Measurements from ENCODE around the gene WDR7.

WDR7 gene

GRCh38 chr18:57060814-57061213 is 409.7 kb downstream of the WDR7 start:
- Histone ChIP-seq H4K5ac (ENCODE audit: low read length) (no peak overlapping the region), H3K23ac (ENCODE audit: low read length) (no peak overlapping the region), H3K4me2 (ENCODE audit: low read length) (no peak overlapping the region), H2AK5ac (ENCODE audit: low read length) (no peak overlapping the region), H2BK5ac (ENCODE audit: low read length) (no peak overlapping the region), H2BK120ac (ENCODE audit: low read depth, low read length) (no peak overlapping the region), H3K18ac (ENCODE audit: low read length) (no peak overlapping the region), H2BK15ac (replicated peaks; ENCODE audit: low read depth) (no peak overlapping the region), H3K9ac (ENCODE audit: low read length) (no peak overlapping the region), H4K8ac (ENCODE audit: low read depth, low read length) (no peak overlapping the region), H3K79me1 (ENCODE audit: low read length) (no peaks in the 10 kb centered on the region), H3K27ac (ENCODE audit: low read depth, low read length) (no peak overlapping the region), H3K4me1 (ENCODE audit: control insufficient read depth, low read depth, low read length) (peaks cover 2% of the 10 kb centered on the region), H3K4ac (ENCODE audit: low read depth, low read length) (no peak overlapping the region), H3K27me3 (ENCODE audit: insufficient read depth, low read length, poor library complexity) (no peaks in the 10 kb centered on the region), H3K79me2 (ENCODE audit: control insufficient read depth, insufficient read depth, low read length) (no peaks in the 10 kb centered on the region), H3K4me3 (ENCODE audit: low read length) (no peak overlapping the region), H3K56ac (ENCODE audit: low read length) (no peak overlapping the region), H3K36me3 (ENCODE audit: control insufficient read depth, insufficient read depth, low read length) (no peaks in the 10 kb centered on the region)
- WGBS (ENCODE audit: extremely low coverage, insufficient coverage, low lambda C conversion rate): no CpG with 5 or more reads among the region's 8 CpGs
- DNase-seq: peak; percentile 47

GRCh38 chr18:57062178-57062577 is 411.0 kb downstream of the WDR7 start:
- H2AK5ac ChIP-seq (ENCODE audit: low read length): no peak overlapping the region
- H3K27ac ChIP-seq (ENCODE audit: low read depth, low read length): no peak overlapping the region
- no peak overlapping the region for H3K4me2 ChIP-seq (ENCODE audit: low read length)
- H2BK120ac ChIP-seq (ENCODE audit: low read depth, low read length): no peak overlapping the region
- H4K8ac ChIP-seq (ENCODE audit: low read depth, low read length): no peak overlapping the region
- no peaks in the 10 kb centered on the region for H3K79me1 ChIP-seq (ENCODE audit: low read length)
- no peak overlapping the region for H4K5ac ChIP-seq (ENCODE audit: low read length)
- peaks cover 4% of the 10 kb centered on the region for H3K4me1 ChIP-seq (ENCODE audit: control insufficient read depth, low read depth, low read length)
- WGBS (ENCODE audit: extremely low coverage, insufficient coverage, low lambda C conversion rate): no CpG with 5 or more reads among the region's 4 CpGs
- H3K56ac ChIP-seq (ENCODE audit: low read length): no peak overlapping the region
- no peak overlapping the region for H3K18ac ChIP-seq (ENCODE audit: low read length)
- no peak overlapping the region for H2BK15ac ChIP-seq (replicated peaks; ENCODE audit: low read depth)
- H3K36me3 ChIP-seq (ENCODE audit: control insufficient read depth, insufficient read depth, low read length): no peaks in the 10 kb centered on the region
- H3K9ac ChIP-seq (ENCODE audit: low read length): no peak overlapping the region
- H3K79me2 ChIP-seq (ENCODE audit: control insufficient read depth, insufficient read depth, low read length): no peaks in the 10 kb centered on the region
- no peak overlapping the region for H3K4ac ChIP-seq (ENCODE audit: low read depth, low read length)
- no peak for DNase-seq
- no peak overlapping the region for H3K4me3 ChIP-seq (ENCODE audit: low read length)
- H2BK5ac ChIP-seq (ENCODE audit: low read length): no peak overlapping the region
- H3K23ac ChIP-seq (ENCODE audit: low read length): no peak overlapping the region
- H3K27me3 ChIP-seq (ENCODE audit: insufficient read depth, low read length, poor library complexity): no peaks in the 10 kb centered on the region

- H3K27me3 ChIP-seq (ENCODE audit: insufficient read depth, low read length, poor library complexity): no peaks in the 10 kb centered on the region
- H3K18ac ChIP-seq (ENCODE audit: low read length): no peak overlapping the region
- no peak overlapping the region for H3K4me2 ChIP-seq (ENCODE audit: low read length)
- no peak overlapping the region for H2BK120ac ChIP-seq (ENCODE audit: low read depth, low read length)
- no peak overlapping the region for H2AK5ac ChIP-seq (ENCODE audit: low read length)
- no peaks in the 10 kb centered on the region for H3K79me1 ChIP-seq (ENCODE audit: low read length)
- H3K56ac ChIP-seq (ENCODE audit: low read length): no peak overlapping the region
- H3K4ac ChIP-seq (ENCODE audit: low read depth, low read length): peak overlapping the region; percentile 41
- no peak overlapping the region for H3K4me3 ChIP-seq (ENCODE audit: low read length)
- no peak overlapping the region for H2BK5ac ChIP-seq (ENCODE audit: low read length)
- no peak overlapping the region for H2BK15ac ChIP-seq (replicated peaks; ENCODE audit: low read depth)
- no peaks in the 10 kb centered on the region for H3K79me2 ChIP-seq (ENCODE audit: control insufficient read depth, insufficient read depth, low read length)
- H4K8ac ChIP-seq (ENCODE audit: low read depth, low read length): no peak overlapping the region
- no peak overlapping the region for H3K23ac ChIP-seq (ENCODE audit: low read length)
- no peaks in the 10 kb centered on the region for H3K36me3 ChIP-seq (ENCODE audit: control insufficient read depth, insufficient read depth, low read length)
- no CpG with 5 or more reads among the region's 11 CpGs for WGBS (ENCODE audit: extremely low coverage, insufficient coverage, low lambda C conversion rate)
- peaks cover 4% of the 10 kb centered on the region for H3K4me1 ChIP-seq (ENCODE audit: control insufficient read depth, low read depth, low read length)
- no peak overlapping the region for H3K27ac ChIP-seq (ENCODE audit: low read depth, low read length)
- H3K9ac ChIP-seq (ENCODE audit: low read length): no peak overlapping the region
- DNase-seq: no peak
- no peak overlapping the region for H4K5ac ChIP-seq (ENCODE audit: low read length)
Observed at GRCh38 chr18:57062844-57063243, 411.7 kb downstream of the WDR7 start.

- no peak overlapping the region for H3K9ac ChIP-seq (ENCODE audit: low read length)
- WGBS (ENCODE audit: extremely low coverage, insufficient coverage, low lambda C conversion rate): no CpG with 5 or more reads among the region's 3 CpGs
- peak overlapping the region; percentile 31 for H3K56ac ChIP-seq (ENCODE audit: low read length)
Observed at GRCh38 chr18:57063601-57064103, 412.5 kb downstream of the WDR7 start.

GRCh38 chr18:57073501-57074187 is 422.5 kb downstream of the WDR7 start:
- Histone ChIP-seq H2BK120ac (ENCODE audit: low read depth, low read length) (no peak overlapping the region), H3K4me1 (ENCODE audit: control insufficient read depth, low read depth, low read length) (peaks cover 17% of the 10 kb centered on the region), H4K5ac (ENCODE audit: low read length) (no peak overlapping the region), H3K18ac (ENCODE audit: low read length) (no peak overlapping the region), H3K4ac (ENCODE audit: low read depth, low read length) (no peak overlapping the region), H2BK15ac (replicated peaks; ENCODE audit: low read depth) (no peak overlapping the region), H3K23ac (ENCODE audit: low read length) (no peak overlapping the region), H3K4me3 (ENCODE audit: low read length) (no peak overlapping the region), H3K56ac (ENCODE audit: low read length) (no peak overlapping the region), H3K27ac (ENCODE audit: low read depth, low read length) (no peak overlapping the region), H3K79me2 (ENCODE audit: control insufficient read depth, insufficient read depth, low read length) (no peaks in the 10 kb centered on the region), H3K36me3 (ENCODE audit: control insufficient read depth, insufficient read depth, low read length) (no peaks in the 10 kb centered on the region), H3K79me1 (ENCODE audit: low read length) (no peaks in the 10 kb centered on the region), H2AK5ac (ENCODE audit: low read length) (no peak overlapping the region), H3K27me3 (ENCODE audit: insufficient read depth, low read length, poor library complexity) (no peaks in the 10 kb centered on the region), H3K9ac (ENCODE audit: low read length) (no peak overlapping the region), H2BK5ac (ENCODE audit: low read length) (no peak overlapping the region), H3K4me2 (ENCODE audit: low read length) (no peak overlapping the region), H4K8ac (ENCODE audit: low read depth, low read length) (no peak overlapping the region)
- WGBS (ENCODE audit: extremely low coverage, insufficient coverage, low lambda C conversion rate): no CpG with 5 or more reads among the region's 9 CpGs
- no peak for DNase-seq

More at GRCh38 chr18:57063601-57064103, 412.5 kb downstream of the WDR7 start:
- Histone ChIP-seq H3K4ac (ENCODE audit: low read depth, low read length) (no peak overlapping the region), H4K5ac (ENCODE audit: low read length) (no peak overlapping the region), H2BK15ac (replicated peaks; ENCODE audit: low read depth) (no peak overlapping the region), H2AK5ac (ENCODE audit: low read length) (peak overlapping the region; percentile 11), H3K18ac (ENCODE audit: low read length) (peak overlapping the region; percentile 68), H2BK120ac (ENCODE audit: low read depth, low read length) (no peak overlapping the region), H2BK5ac (ENCODE audit: low read length) (no peak overlapping the region), H3K4me2 (ENCODE audit: low read length) (no peak overlapping the region), H3K4me1 (ENCODE audit: control insufficient read depth, low read depth, low read length) (peaks cover 4% of the 10 kb centered on the region), H3K79me1 (ENCODE audit: low read length) (no peaks in the 10 kb centered on the region), H3K23ac (ENCODE audit: low read length) (no peak overlapping the region), H3K4me3 (ENCODE audit: low read length) (no peak overlapping the region), H3K27ac (ENCODE audit: low read depth, low read length) (no peak overlapping the region), H4K8ac (ENCODE audit: low read depth, low read length) (no peak overlapping the region), H3K79me2 (ENCODE audit: control insufficient read depth, insufficient read depth, low read length) (no peaks in the 10 kb centered on the region), H3K27me3 (ENCODE audit: insufficient read depth, low read length, poor library complexity) (no peaks in the 10 kb centered on the region), H3K36me3 (ENCODE audit: control insufficient read depth, insufficient read depth, low read length) (no peaks in the 10 kb centered on the region)
- DNase-seq: no peak

Measured in mesendoderm (in vitro differentiated cells).